Neural cell (in vitro differentiated cells): ENCODE measurements around the gene CDC123. TPM values are rescaled to one million over a fixed set of nuclear protein-coding genes. Genes with fewer than 3 reads are reported as not detected.

ENCODE experiments used
- H2AFZ ChIP-seq: fragments of 200-600, 300-800 bp; sonication (generic), shearing (Covaris generic); 2 replicates; pipeline ENCODE4 v1.6.0; 2014; ENCODE audit warnings: low read depth, mild to moderate bottlenecking, antibody characterized with exemption, low read length, moderate library complexity
- H3F3A ChIP-seq: fragments of 200-600 bp; shearing (Covaris generic); 2 replicates; pipeline ENCODE4 v1.6.1; 2016; ENCODE audit warnings: mild to moderate bottlenecking, moderate library complexity, mixed read lengths, antibody characterized with exemption, low read length; ENCODE audit not compliant: insufficient read depth, poor library complexity, severe bottlenecking
- H3K27ac ChIP-seq: fragments of 200-600, 300-800 bp; sonication (generic), shearing (Covaris generic); 2 replicates; pipeline ENCODE4 v1.5.1; 2014; ENCODE audit warnings: mild to moderate bottlenecking, low read length, moderate library complexity
- H3K27me3 ChIP-seq: fragments of 300-800, 200-600 bp; sonication (generic), shearing (Covaris generic); 2 replicates; pipeline ENCODE4 v1.6.0; 2014; ENCODE audit warnings: mild to moderate bottlenecking, low read depth, low read length, moderate library complexity; ENCODE audit not compliant: insufficient read depth
- H3K36me3 ChIP-seq: fragments of 300-800, 200-600 bp; sonication (generic), shearing (Covaris generic); 2 replicates; pipeline ENCODE4 v1.5.1; 2014; ENCODE audit warnings: mild to moderate bottlenecking, antibody characterized with exemption, low read length, moderate library complexity; ENCODE audit not compliant: insufficient read depth
- H3K4me2 ChIP-seq: fragments of 300-800, 200-600 bp; sonication (generic), shearing (Covaris generic); 2 replicates; pipeline ENCODE4 v1.6.0; 2014; ENCODE audit warnings: mild to moderate bottlenecking, low read length
- H3K4me3 ChIP-seq: fragments of 300-800, 200-600 bp; sonication (generic), shearing (Covaris generic); 2 replicates; pipeline ENCODE4 v1.5.1; 2014; ENCODE audit warnings: mild to moderate bottlenecking, low read length, moderate library complexity
- H3K79me2 ChIP-seq: fragments of 200-600 bp; shearing (Covaris generic); replicated peaks from 2 replicates; pipeline ENCODE4 v1.6.0; 2014; ENCODE audit warnings: mild to moderate bottlenecking, low read length, moderate library complexity; ENCODE audit not compliant: insufficient read depth
- H3K9ac ChIP-seq: fragments of 300-800, 200-600 bp; sonication (generic), shearing (Covaris generic); 2 replicates; pipeline ENCODE4 v1.6.1; 2016; ENCODE audit warnings: mild to moderate bottlenecking, low read length, mixed read lengths
- H3K9me2 ChIP-seq: fragments of 200-600 bp; shearing (Covaris generic); 2 replicates; pipeline ENCODE4 v1.6.1; 2016; ENCODE audit warnings: mild to moderate bottlenecking, low read length, mixed read lengths; ENCODE audit not compliant: insufficient read depth
- H3K9me3 ChIP-seq: fragments of 200-600, 300-800 bp; sonication (generic), shearing (Covaris generic); 2 replicates; pipeline ENCODE4 v1.6.1; 2016; ENCODE audit warnings: mild to moderate bottlenecking, mixed run types, low read length, moderate library complexity, mixed read lengths
- H4K20me1 ChIP-seq: fragments of 200-600 bp; shearing (Covaris generic); 2 replicates; pipeline ENCODE4 v1.6.1; 2016; ENCODE audit warnings: mild to moderate bottlenecking, mixed run types; ENCODE audit not compliant: insufficient read depth
- EP300 ChIP-seq: fragments of 450-650 bp; conservative IDR thresholded peaks from 2 replicates; pipeline ENCODE4 v1.6.1; 2014; ENCODE audit warnings: antibody characterized with exemption, mild to moderate bottlenecking, moderate library complexity; ENCODE audit not compliant: poor library complexity, severe bottlenecking
- EZH2 ChIP-seq: fragments of 200-600, 300-800 bp; shearing (Covaris generic), sonication (generic); IDR thresholded peaks from 2 replicates; pipeline ENCODE4 v1.6.1; 2014; ENCODE audit warnings: antibody characterized with exemption, low read length, borderline replicate concordance, mild to moderate bottlenecking; ENCODE audit not compliant: insufficient read depth, poor library complexity, severe bottlenecking
- MXI1 ChIP-seq: fragments of 450-650 bp; conservative IDR thresholded peaks from 2 replicates; pipeline ENCODE4 v1.6.1; 2014; ENCODE audit warnings: antibody characterized with exemption, mild to moderate bottlenecking; ENCODE audit not compliant: poor library complexity, severe bottlenecking
- POLR2AphosphoS5 ChIP-seq: IDR thresholded peaks from 2 replicates; pipeline ENCODE4 v1.6.1; 2012
- RAD21 ChIP-seq: fragments of 450-650 bp; conservative IDR thresholded peaks from 2 replicates; pipeline ENCODE4 v1.6.1; 2014; ENCODE audit warnings: antibody characterized with exemption, mild to moderate bottlenecking, moderate library complexity
- SMC3 ChIP-seq: fragments of 450-650 bp; conservative IDR thresholded peaks from 2 replicates; pipeline ENCODE4 v1.6.1; 2014; ENCODE audit warnings: antibody characterized with exemption, mild to moderate bottlenecking, moderate library complexity; ENCODE audit not compliant: poor library complexity
- TAF1 ChIP-seq: IDR thresholded peaks from 2 replicates; pipeline ENCODE4 v1.6.1; 2012; ENCODE audit warnings: low read depth
- polyA minus RNA-seq: library from RNA; depleted of rRNA, polyadenylated mRNA; stranded (reverse); fragments of >200 nt; gene quantifications from 2 replicates; pipeline ENCODE4 v1.2.3, GENCODE V29; 2014
- polyA plus RNA-seq: library from polyadenylated mRNA; depleted of rRNA; stranded (reverse); fragments of >200 nt; gene quantifications from 2 replicates; pipeline ENCODE4 v1.2.3, GENCODE V29; 2014
- TF ChIP-seq, protein P1 (sequence below): fragments of 450-650 bp; IDR thresholded peaks from 2 replicates; pipeline ENCODE4 v1.5.1; 2014; ENCODE audit warnings: antibody characterized with exemption, mild to moderate bottlenecking, moderate library complexity; ENCODE audit not compliant: poor library complexity, severe bottlenecking
- TF ChIP-seq, protein P2 (sequence below): IDR thresholded peaks from 2 replicates; pipeline ENCODE4 v1.6.1; 2012; ENCODE audit warnings: borderline replicate concordance

Gene CDC123, protein sequence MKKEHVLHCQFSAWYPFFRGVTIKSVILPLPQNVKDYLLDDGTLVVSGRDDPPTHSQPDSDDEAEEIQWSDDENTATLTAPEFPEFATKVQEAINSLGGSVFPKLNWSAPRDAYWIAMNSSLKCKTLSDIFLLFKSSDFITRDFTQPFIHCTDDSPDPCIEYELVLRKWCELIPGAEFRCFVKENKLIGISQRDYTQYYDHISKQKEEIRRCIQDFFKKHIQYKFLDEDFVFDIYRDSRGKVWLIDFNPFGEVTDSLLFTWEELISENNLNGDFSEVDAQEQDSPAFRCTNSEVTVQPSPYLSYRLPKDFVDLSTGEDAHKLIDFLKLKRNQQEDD
- 104 and 110 TPM in 2 replicates for polyA plus RNA-seq
- 117 and 122 TPM in 2 replicates for polyA minus RNA-seq

DNA sequence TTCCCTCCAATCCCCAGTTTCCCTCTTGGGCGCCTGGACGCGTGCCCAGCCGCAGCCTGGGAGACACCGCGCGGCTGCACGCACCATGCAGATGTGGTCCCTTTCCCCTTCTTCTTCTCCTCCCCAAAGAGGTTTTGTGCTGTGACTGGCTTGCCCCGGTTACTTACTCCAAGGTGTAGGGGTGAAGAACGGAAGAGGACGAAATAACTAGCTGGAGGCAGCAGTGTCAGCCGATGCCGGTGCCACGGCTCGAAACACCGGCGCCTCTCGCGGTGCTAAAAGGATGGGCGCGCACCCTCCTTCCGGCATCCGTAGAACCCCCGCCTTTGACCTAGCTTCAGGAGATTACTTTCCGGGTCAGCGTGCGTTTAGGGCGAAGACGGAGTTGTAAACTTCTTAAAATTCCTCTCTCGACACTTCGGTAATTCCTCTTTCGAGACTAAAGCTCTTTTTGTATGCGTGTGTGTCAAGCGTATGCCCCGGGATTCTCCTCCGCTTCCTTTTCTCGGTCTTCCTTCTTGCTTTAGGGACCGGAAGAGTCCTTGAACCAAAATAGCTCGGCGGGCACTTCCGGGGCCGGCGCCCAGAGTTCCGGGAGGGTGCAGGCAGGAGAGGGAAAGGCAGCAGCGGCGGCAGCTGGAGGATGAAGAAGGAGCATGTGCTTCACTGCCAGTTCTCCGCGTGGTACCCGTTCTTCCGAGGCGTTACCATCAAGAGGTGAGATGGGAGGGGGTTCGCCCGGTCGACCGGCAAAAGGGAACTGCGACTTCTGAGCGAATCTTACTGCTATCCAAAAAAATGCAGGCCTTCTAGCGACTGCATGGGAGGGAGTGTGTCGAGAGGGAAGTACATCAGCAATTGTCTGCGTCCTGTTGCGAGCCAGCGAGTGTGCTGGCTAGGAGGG, at the start of gene CDC123, which contains the start of gene NUDT5:
CDC123 (plus strand) TSS at position 586 of the 904 bp plus-strand sequence; CDS start at position 644, 58 bp downstream.
NUDT5 (minus strand) TSS at position 289 of the 904 bp plus-strand sequence. CDS start 9,600 bp downstream, outside the sequence.
- Histone ChIP-seq H3K4me2 (peak within 1 kb of the TSS; percentile 88), H3K4me3 (peak within 1 kb of the TSS; percentile 100), H4K20me1 (no peaks in the 10 kb centered on the region), H3K36me3 (no peaks in the 10 kb centered on the region), H3F3A (no peaks in the 10 kb centered on the region), H3K27ac (peak within 1 kb of the TSS; percentile 74), H3K9me2 (no peaks in the 10 kb centered on the region), H3K27me3 (no peaks in the 10 kb centered on the region), H3K9ac (peak within 1 kb of the TSS; percentile 80), H3K79me2 (peaks cover 48% of the 10 kb centered on the region), H3K9me3 (no peaks in the 10 kb centered on the region), H2AFZ (peak within 1 kb of the TSS; percentile 100)
- TF ChIP-seq EP300: peak; percentile 45
- peak; percentile 22 for TF ChIP-seq RAD21
- no peak for TF ChIP-seq SMC3
- TF ChIP-seq TAF1: peak; percentile 80
- peak; percentile 59 for TF ChIP-seq POLR2AphosphoS5
- TF ChIP-seq, protein P1, sequence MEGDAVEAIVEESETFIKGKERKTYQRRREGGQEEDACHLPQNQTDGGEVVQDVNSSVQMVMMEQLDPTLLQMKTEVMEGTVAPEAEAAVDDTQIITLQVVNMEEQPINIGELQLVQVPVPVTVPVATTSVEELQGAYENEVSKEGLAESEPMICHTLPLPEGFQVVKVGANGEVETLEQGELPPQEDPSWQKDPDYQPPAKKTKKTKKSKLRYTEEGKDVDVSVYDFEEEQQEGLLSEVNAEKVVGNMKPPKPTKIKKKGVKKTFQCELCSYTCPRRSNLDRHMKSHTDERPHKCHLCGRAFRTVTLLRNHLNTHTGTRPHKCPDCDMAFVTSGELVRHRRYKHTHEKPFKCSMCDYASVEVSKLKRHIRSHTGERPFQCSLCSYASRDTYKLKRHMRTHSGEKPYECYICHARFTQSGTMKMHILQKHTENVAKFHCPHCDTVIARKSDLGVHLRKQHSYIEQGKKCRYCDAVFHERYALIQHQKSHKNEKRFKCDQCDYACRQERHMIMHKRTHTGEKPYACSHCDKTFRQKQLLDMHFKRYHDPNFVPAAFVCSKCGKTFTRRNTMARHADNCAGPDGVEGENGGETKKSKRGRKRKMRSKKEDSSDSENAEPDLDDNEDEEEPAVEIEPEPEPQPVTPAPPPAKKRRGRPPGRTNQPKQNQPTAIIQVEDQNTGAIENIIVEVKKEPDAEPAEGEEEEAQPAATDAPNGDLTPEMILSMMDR: peak; percentile 39
- peak; percentile 95 for TF ChIP-seq MXI1
- TF ChIP-seq, protein P2, sequence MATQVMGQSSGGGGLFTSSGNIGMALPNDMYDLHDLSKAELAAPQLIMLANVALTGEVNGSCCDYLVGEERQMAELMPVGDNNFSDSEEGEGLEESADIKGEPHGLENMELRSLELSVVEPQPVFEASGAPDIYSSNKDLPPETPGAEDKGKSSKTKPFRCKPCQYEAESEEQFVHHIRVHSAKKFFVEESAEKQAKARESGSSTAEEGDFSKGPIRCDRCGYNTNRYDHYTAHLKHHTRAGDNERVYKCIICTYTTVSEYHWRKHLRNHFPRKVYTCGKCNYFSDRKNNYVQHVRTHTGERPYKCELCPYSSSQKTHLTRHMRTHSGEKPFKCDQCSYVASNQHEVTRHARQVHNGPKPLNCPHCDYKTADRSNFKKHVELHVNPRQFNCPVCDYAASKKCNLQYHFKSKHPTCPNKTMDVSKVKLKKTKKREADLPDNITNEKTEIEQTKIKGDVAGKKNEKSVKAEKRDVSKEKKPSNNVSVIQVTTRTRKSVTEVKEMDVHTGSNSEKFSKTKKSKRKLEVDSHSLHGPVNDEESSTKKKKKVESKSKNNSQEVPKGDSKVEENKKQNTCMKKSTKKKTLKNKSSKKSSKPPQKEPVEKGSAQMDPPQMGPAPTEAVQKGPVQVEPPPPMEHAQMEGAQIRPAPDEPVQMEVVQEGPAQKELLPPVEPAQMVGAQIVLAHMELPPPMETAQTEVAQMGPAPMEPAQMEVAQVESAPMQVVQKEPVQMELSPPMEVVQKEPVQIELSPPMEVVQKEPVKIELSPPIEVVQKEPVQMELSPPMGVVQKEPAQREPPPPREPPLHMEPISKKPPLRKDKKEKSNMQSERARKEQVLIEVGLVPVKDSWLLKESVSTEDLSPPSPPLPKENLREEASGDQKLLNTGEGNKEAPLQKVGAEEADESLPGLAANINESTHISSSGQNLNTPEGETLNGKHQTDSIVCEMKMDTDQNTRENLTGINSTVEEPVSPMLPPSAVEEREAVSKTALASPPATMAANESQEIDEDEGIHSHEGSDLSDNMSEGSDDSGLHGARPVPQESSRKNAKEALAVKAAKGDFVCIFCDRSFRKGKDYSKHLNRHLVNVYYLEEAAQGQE: peak; percentile 43
- TF ChIP-seq EZH2: no peak

DNA sequence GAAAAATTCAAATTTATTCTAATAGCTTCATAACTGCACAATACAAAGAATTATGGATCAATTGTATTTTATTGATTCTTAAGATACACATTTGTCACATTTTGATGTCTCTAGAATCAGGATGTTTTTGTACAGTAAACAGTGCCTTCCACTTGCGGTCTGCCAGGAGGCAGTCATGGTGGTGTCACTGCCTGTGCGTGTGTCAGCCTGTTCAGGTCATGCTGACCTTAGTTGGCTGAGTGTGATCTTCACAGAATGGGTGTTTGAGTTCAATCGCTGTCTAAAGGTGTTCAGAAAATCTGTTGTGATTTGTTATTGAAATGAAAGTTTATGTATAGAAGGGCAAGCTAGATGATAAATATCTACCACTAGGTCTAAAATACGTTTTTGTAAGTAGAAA, 45.8 kb upstream of the CDC123 start:
- H2AFZ ChIP-seq: no peak overlapping the region
- H3K79me2 ChIP-seq: no peaks in the 10 kb centered on the region
- H3K27ac ChIP-seq: no peak overlapping the region
- no peaks in the 10 kb centered on the region for H3K36me3 ChIP-seq
- H3K9me3 ChIP-seq: no peaks in the 10 kb centered on the region
- no peaks in the 10 kb centered on the region for H3K27me3 ChIP-seq
- no peak overlapping the region for H3K9ac ChIP-seq
- no peak overlapping the region for H3K4me3 ChIP-seq
- H4K20me1 ChIP-seq: no peaks in the 10 kb centered on the region
- TF ChIP-seq SMC3 (no peak), RAD21 (no peak), MXI1 (no peak), EP300 (no peak), EZH2 (no peak), TAF1 (no peak), POLR2AphosphoS5 (no peak)
- TF ChIP-seq, protein P2: no peak
- TF ChIP-seq, protein P1: no peak
- no peaks in the 10 kb centered on the region for H3K9me2 ChIP-seq
- H3F3A ChIP-seq: no peaks in the 10 kb centered on the region
- H3K4me2 ChIP-seq: no peak overlapping the region
